Measurements from ENCODE around the gene EEFSEC.

The EEFSEC gene

GRCh38 chr3:128175768-128176167 is 22.5 kb downstream of the EEFSEC start:
- no peak overlapping the region for H3K4me3 ChIP-seq (ENCODE audit: low read depth, low read length)

GRCh38 chr3:128176276-128176833 is 23.1 kb downstream of the EEFSEC start:
- TF ChIP-seq, protein P1, sequence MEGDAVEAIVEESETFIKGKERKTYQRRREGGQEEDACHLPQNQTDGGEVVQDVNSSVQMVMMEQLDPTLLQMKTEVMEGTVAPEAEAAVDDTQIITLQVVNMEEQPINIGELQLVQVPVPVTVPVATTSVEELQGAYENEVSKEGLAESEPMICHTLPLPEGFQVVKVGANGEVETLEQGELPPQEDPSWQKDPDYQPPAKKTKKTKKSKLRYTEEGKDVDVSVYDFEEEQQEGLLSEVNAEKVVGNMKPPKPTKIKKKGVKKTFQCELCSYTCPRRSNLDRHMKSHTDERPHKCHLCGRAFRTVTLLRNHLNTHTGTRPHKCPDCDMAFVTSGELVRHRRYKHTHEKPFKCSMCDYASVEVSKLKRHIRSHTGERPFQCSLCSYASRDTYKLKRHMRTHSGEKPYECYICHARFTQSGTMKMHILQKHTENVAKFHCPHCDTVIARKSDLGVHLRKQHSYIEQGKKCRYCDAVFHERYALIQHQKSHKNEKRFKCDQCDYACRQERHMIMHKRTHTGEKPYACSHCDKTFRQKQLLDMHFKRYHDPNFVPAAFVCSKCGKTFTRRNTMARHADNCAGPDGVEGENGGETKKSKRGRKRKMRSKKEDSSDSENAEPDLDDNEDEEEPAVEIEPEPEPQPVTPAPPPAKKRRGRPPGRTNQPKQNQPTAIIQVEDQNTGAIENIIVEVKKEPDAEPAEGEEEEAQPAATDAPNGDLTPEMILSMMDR (IDR thresholded peaks at IDR 0.05; ENCODE audit: borderline replicate concordance, insufficient read depth, low read depth, low read length) = no peak
- no peak overlapping the region for H3K4me3 ChIP-seq (ENCODE audit: low read depth, low read length)

More at GRCh38 chr3:128175768-128176167, 22.5 kb downstream of the EEFSEC start:
- TF ChIP-seq, protein P1 (IDR thresholded peaks at IDR 0.05; ENCODE audit: borderline replicate concordance, insufficient read depth, low read depth, low read length) = no peak

DNA sequence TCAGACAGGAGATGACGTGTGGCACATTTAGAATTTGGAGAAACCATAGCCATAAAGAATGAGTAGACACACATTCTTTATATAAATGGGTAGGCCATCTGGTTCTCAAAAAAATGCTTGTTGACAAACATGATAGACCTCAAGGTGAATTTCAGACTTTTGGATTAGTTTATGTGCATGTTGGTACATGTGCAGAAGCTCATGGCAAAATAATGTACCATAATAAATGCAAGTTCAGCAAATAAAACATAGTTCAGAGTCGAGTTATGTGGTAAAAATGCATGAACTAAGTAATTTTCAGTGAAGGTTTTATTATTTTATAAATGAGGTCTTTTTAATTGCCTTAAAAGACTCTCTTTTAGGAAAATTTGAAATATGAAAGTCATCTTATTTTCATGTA is 24.6 kb downstream of the EEFSEC start:
- TF ChIP-seq, protein P1 (IDR thresholded peaks at IDR 0.05; ENCODE audit: borderline replicate concordance, insufficient read depth, low read depth, low read length) = no peak
- H3K4me3 ChIP-seq (ENCODE audit: low read depth, low read length) = no peak overlapping the region

DNA sequence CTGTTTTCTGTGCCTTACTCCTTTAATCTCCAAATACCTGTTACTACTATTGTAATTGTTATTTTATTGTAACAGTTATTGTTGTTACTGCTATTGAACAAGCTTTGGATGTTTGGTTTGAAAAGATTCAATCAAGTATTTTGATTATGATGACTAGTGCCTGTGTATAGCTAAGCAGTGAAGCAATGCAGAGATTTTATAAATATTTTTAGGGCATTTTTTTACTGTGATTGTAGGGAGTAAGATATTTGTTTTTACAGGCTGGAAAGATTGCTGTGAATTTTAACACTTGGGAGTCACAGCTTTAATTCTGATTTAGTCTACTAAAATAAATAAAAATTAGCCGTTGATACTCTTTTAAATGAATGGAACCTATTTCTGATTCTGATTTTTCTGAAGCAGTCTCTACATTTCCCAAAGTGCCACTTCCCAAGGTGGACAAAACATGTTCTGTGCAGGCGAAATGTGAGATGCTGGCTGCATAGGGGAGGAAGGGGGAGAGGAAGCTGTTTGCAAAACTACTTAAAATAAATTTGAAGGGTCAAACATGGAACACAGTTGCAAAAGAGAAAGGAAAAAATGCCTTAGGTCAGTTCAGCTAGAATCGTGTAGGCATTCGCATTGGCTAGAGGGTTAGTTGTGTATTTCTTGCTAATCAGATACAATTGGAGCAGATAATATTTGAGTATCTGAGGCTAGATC is 25.7 kb downstream of the EEFSEC start:
- TF ChIP-seq, protein P1 (IDR thresholded peaks at IDR 0.05; ENCODE audit: borderline replicate concordance, insufficient read depth, low read depth, low read length) = no peak
- no peak overlapping the region for H3K4me3 ChIP-seq (ENCODE audit: low read depth, low read length)

DNA sequence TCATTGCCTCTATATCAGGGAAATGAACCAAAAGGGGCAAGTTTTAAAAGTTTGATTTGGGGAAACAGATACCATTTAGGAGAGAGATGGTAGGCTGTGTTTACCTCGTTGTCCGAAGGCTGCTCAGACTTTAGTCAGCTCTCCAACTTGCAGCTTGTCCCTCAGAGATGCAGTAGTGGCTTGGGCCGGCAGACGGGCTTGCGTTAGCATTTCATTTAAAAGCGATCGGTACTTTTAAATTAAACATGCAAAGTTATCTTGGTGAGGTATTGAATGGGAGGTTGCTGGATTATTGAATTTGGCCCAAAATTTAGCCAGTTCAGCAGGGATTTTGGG is 26.2 kb downstream of the EEFSEC start:
- TF ChIP-seq, protein P1 (IDR thresholded peaks at IDR 0.05; ENCODE audit: borderline replicate concordance, insufficient read depth, low read depth, low read length) = no peak
- H3K4me3 ChIP-seq (ENCODE audit: low read depth, low read length) = no peak overlapping the region

DNA sequence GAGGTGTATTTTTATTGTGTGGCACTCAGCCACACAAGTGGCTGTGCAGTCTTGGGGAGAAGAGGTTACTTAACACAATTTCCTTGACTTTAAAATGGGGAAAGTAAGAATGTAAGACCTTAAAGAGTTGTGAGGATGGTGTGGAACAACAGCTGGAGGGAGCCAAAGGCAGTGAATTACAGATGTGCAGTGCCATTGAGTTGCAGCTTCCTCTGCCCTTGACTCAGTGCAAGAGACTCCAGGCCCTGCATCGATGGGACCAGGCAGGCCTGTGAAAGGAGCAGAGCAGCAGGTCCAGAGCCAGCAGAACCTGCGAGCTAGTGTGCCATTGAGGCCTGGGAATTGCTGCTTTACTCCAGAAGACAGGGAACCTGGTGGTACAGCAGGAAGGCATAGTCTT is 27.2 kb downstream of the EEFSEC start:
- no peak overlapping the region for H3K4me3 ChIP-seq (ENCODE audit: low read depth, low read length)
- TF ChIP-seq, protein P1 (IDR thresholded peaks at IDR 0.05; ENCODE audit: borderline replicate concordance, insufficient read depth, low read depth, low read length) = no peak

DNA sequence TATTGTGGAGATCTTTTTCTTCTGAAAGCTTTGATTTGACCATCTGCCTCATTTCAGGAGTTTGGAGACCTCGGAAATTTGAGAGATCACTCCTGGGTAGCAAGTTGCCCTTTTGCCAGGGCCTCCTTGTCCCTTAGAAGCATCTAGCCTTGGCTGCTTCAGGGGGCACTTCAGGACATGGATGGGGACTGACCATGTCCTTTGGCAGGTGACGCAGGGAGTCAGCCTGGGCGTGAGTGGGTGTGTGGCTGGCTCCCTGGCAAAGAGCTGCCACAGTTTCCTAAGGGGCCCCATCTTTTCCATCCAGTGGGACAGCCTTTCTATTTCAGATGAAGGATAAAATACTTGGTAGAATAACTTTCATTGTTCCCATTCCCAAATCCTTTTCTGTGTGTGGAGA is 27.6 kb downstream of the EEFSEC start:
- no peak overlapping the region for H3K4me3 ChIP-seq (ENCODE audit: low read depth, low read length)
- TF ChIP-seq, protein P1 (IDR thresholded peaks at IDR 0.05; ENCODE audit: borderline replicate concordance, insufficient read depth, low read depth, low read length) = no peak
